ENCODE data around the gene PTPN12. TPM values are rescaled to one million over a fixed set of nuclear protein-coding genes. Genes with fewer than 3 reads are reported as not detected.

Gene PTPN12
- total RNA-seq (2012; rRNA removed), result 24.7 and 32.2 TPM in 2 replicates
- 28.7 and 31.0 TPM in 2 replicates for polyA plus RNA-seq (2012; rRNA removed)
- polyA plus RNA-seq (2012; cell fraction: cytosol; rRNA removed), result 5.7 and 6.4 TPM in 2 replicates
- 5.1 and 67.4 TPM in 2 replicates for polyA plus RNA-seq (2012; cell fraction: nucleus; rRNA removed; ENCODE audit: low replicate concordance)
- Bru-seq, nascent RNA, result percentile 96 among the genes with signal in this experiment
- BruChase-seq, experiment 1, labeled RNA remaining after a 6-hour chase, result percentile 95 among the genes with signal in this experiment
- percentile 94 among the genes with signal in this experiment for BruChase-seq, experiment 2, labeled RNA remaining after a 2-hour chase
- long read RNA-seq, transcript PTPN12-201 (18 exons, 3,406 nt), result major isoform, 10 of 34 reads
- long read RNA-seq, partial matches to known transcripts, result 15 of 34 reads
- long read RNA-seq, other reads (novel, unspliced or antisense), result 8 of 34 reads

DNA sequence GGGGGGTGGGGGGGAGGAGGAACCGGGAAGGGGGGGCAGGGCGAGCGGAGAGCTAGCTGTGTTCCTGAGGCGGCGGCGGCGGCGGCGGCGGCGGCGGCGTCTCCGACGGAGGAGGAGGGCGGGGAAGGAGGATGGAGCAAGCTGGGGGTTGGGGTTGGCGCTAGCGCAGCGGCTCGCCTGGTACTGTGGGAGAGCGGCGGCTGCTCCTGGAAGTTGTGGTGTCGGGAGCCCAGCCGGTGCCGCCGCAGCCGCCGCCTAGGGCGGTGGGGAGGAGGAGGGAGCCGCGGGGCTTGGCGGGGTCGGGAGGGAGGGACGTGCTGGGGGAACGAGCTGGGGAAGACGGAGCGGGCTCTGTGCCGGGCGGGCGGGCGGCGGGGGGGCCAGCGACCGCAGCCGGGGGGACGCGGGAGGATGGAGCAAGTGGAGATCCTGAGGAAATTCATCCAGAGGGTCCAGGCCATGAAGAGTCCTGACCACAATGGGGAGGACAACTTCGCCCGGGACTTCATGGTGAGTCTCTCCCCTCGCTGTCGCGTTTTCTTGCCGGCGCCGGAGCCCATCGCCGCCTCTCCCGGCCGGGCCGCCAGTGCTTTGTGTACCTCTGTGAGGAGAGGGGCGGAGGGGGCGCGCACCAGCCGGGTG lies at the start of gene PTPN12:
TSS of gene PTPN12 (plus strand) at position 160 of the 642 bp plus-strand sequence. CDS start at position 412, 252 bp downstream.
- H2BK15ac ChIP-seq (ENCODE audit: low read depth, low read length), result peak within 1 kb of the TSS; percentile 92
- 0% methylated on average over 17 of the region's 64 CpGs; no CpG with 5 or more reads in 1 of the 2 experiments for WGBS, 2 experiments (ENCODE audit: extremely low coverage in 2 of 2, insufficient read length in 1 of 2)
- in situ Hi-C loops (cut with MboI; ENCODE audit: low sequenced_read_pairs) (no loop called here), dilution Hi-C loops (cut with HindIII; ENCODE audit: low sequenced_read_pairs, unreplicated experiment) (no loop called here), intact Hi-C loops (cut with micrococcal nuclease) (loop anchor here (5.0 kb wide), 2 partner anchors 125 to 175 kb away; no protein-coding TSS in a partner anchor)
- H3K27me3 ChIP-seq (ENCODE audit: control insufficient read depth, insufficient read depth, low read length), result no peaks in the 10 kb centered on the region
- peak within 1 kb of the TSS; percentile 99 for H4K91ac ChIP-seq (ENCODE audit: insufficient read depth, low read depth, low read length)
- H3K4me3 ChIP-seq (ENCODE audit: insufficient read depth, low read depth, low read length), result peak within 1 kb of the TSS; percentile 87
- peak within 1 kb of the TSS; percentile 100 for H2AK9ac ChIP-seq (replicated peaks; ENCODE audit: low read depth, low read length, poor library complexity)
- H3K36me3 ChIP-seq (ENCODE audit: control insufficient read depth, insufficient read depth, low read length), result no peaks in the 10 kb centered on the region
- peaks cover 13% of the 10 kb centered on the region; the same call in 1 of the 2 replicates for H3K9me1 ChIP-seq (ENCODE audit: insufficient read depth, low read length)
- peaks cover 9% of the 10 kb centered on the region for H3K4me1 ChIP-seq (ENCODE audit: control insufficient read depth, insufficient read depth, low read length)
- peak within 1 kb of the TSS; percentile 89 for H2BK120ac ChIP-seq (ENCODE audit: low read depth, low read length)
- peak within 1 kb of the TSS; percentile 99 for H4K5ac ChIP-seq (ENCODE audit: low read depth, low read length)
- peak within 1 kb of the TSS; percentile 100 for H3K4me2 ChIP-seq (ENCODE audit: low read depth, low read length)
- TF ChIP-seq SMC3 (IDR thresholded peaks at IDR 0.05; ENCODE audit: low read depth, low read length) (no peak), MAZ (IDR thresholded peaks at IDR 0.05; ENCODE audit: borderline replicate concordance, low read depth, low read length) (peak; percentile 79; the same call in 1 of the 2 replicates), POLR2A (IDR thresholded peaks at IDR 0.05; ENCODE audit: low read depth, low read length) (0 out of 2 replicates have a peak, but pooled peaks have one; percentile 17), RCOR1 (IDR thresholded peaks at IDR 0.05; ENCODE audit: insufficient replicate concordance, low read length) (no peak), BHLHE40 (IDR thresholded peaks at IDR 0.05; ENCODE audit: low read depth, low read length) (no peak)
- H2BK20ac ChIP-seq (ENCODE audit: low read depth, low read length), result peak within 1 kb of the TSS; percentile 10; the same call in 1 of the 2 replicates
- no TSS peak for BruUV-seq (replicated peaks)
- ChIA-PET POLR2A (ENCODE audit: unreplicated experiment) (interaction anchor here (0.8 kb wide), 1 partner anchor 108 kb away, joined by 8 read pairs; no protein-coding TSS in a partner anchor), CTCF (no interaction called here)
- peak within 1 kb of the TSS; percentile 99 for H3K56ac ChIP-seq (ENCODE audit: extremely low read depth, insufficient read depth, low read length)
- H2AK5ac ChIP-seq (ENCODE audit: low read depth, low read length), result peak within 1 kb of the TSS; percentile 98
- peak within 1 kb of the TSS; percentile 96 for H2BK5ac ChIP-seq (ENCODE audit: low read depth, low read length, poor library complexity, severe bottlenecking)
- ATAC-seq (ENCODE audit: low read depth), result peak; percentile 56
- peak within 1 kb of the TSS; percentile 100 for H3K9ac ChIP-seq (ENCODE audit: low read depth, low read length)
- H3K23ac ChIP-seq (ENCODE audit: low read depth, low read length), result peak within 1 kb of the TSS; percentile 99
- H3K79me1 ChIP-seq (ENCODE audit: low read depth in 1 of 2, low read length in 2 of 2), result peaks cover 0 to 31% of the 10 kb centered on the region in 2 experiments; a peak in 2 of 4 replicates
- peaks cover 29% of the 10 kb centered on the region for H4K20me1 ChIP-seq (ENCODE audit: insufficient read depth, low read length)
- H3K18ac ChIP-seq (ENCODE audit: low read depth, low read length), result peak within 1 kb of the TSS; percentile 89
- peak within 1 kb of the TSS; percentile 99 for H3K27ac ChIP-seq (ENCODE audit: insufficient read depth, low read length)
- peak within 1 kb of the TSS; percentile 98 for H2AFZ ChIP-seq (replicated peaks; ENCODE audit: low read length, poor library complexity)
- DNase-seq, result no peak
- H3K4ac ChIP-seq (ENCODE audit: low read depth, low read length), result peak within 1 kb of the TSS; percentile 99
- H3K9me3 ChIP-seq (ENCODE audit: control insufficient read depth, insufficient read depth, low read length), result no peaks in the 10 kb centered on the region
- H4K8ac ChIP-seq (ENCODE audit: low read depth in 2 of 2, low read length in 2 of 2), result peak within 1 kb of the TSS; percentile 96 to 98
- H3K14ac ChIP-seq (replicated peaks; ENCODE audit: low read depth, low read length), result peak within 1 kb of the TSS; percentile 99

Data from IMR-90 (cell line).